Measurements from ENCODE around the gene PRSS57. TPM values are rescaled to one million over a fixed set of nuclear protein-coding genes. Genes with fewer than 3 reads are reported as not detected.
A peak's percentile ranks its signal among the peaks of the same experiment; 100 is the strongest.

PRSS57 gene
- total RNA-seq, 2 experiments from 2014 or later, result not detected

- H3K36me3 Mint-ChIP-seq (ENCODE audit: low read depth), result peaks cover 19% of the 10 kb centered on the region
- intact Hi-C loops (cut with DNase I, micrococcal nuclease), result no loop called here
- H3K27ac Mint-ChIP-seq, result no peak overlapping the region
- Histone ChIP-seq H3K27me3 (ENCODE audit: control insufficient read depth in 1 of 2, insufficient read depth in 2 of 2, low read length in 2 of 2) (no peaks in the 10 kb centered on the region), H3K27ac (ENCODE audit: low read depth in 1 of 2, low read length in 2 of 2) (no peak overlapping the region), H3K36me3 (ENCODE audit: insufficient read depth, low read length) (peaks cover 17% of the 10 kb centered on the region), H3K4me1 (ENCODE audit: insufficient read depth, low read length) (peaks cover 24% of the 10 kb centered on the region), H3K9me3 (ENCODE audit: control insufficient read depth in 1 of 2, insufficient read depth in 1 of 2, low read length in 2 of 2) (no peaks in the 10 kb centered on the region), H3K4me3 (ENCODE audit: low read length) (no peak overlapping the region)
- H3K4me3 Mint-ChIP-seq, result no peak overlapping the region
- no peak for TF ChIP-seq CTCF (IDR thresholded peaks at IDR 0.05)
- DNase-seq (no peak), ATAC-seq (ENCODE audit: poor library complexity) (no peak)
- ChIA-PET CTCF (interaction anchor here (1.6 kb wide), 1 partner anchor 59 kb away, joined by 3 read pairs; no protein-coding TSS in a partner anchor), POLR2A (interaction anchor here (0.7 kb wide), 1 partner anchor 17 kb away, joined by 3 read pairs; no protein-coding TSS in a partner anchor)
- peaks cover 6% of the 10 kb centered on the region for H3K4me1 Mint-ChIP-seq (ENCODE audit: low read depth)
- no peaks in the 10 kb centered on the region for H3K27me3 Mint-ChIP-seq
- no peaks in the 10 kb centered on the region for H3K9me3 Mint-ChIP-seq
Observed at GRCh38 chr19:642767-643727, 52.2 kb downstream of the PRSS57 start.

GRCh38 chr19:641702-642101, 53.5 kb downstream of the PRSS57 start:
- Mint-ChIP-seq H3K27me3 (no peaks in the 10 kb centered on the region), H3K4me3 (no peak overlapping the region), H3K9me3 (no peaks in the 10 kb centered on the region), H3K27ac (peak overlapping the region; percentile 68), H3K4me1 (ENCODE audit: low read depth) (peaks cover 6% of the 10 kb centered on the region), H3K36me3 (ENCODE audit: low read depth) (peaks cover 19% of the 10 kb centered on the region)
- DNase-seq, result peak in 1 of 14 experiments; percentile 11
- H3K9me3 ChIP-seq (ENCODE audit: control insufficient read depth in 1 of 2, insufficient read depth in 1 of 2, low read length in 2 of 2), result no peaks in the 10 kb centered on the region
- no peak overlapping the region for H3K27ac ChIP-seq (ENCODE audit: low read depth in 1 of 2, low read length in 2 of 2)
- POLR2A ChIA-PET, result interaction anchor here (0.7 kb wide), 1 partner anchor 19 kb away, joined by 3 read pairs; no protein-coding TSS in a partner anchor
- H3K4me3 ChIP-seq (ENCODE audit: low read length), result no peak overlapping the region
- peaks cover 3% of the 10 kb centered on the region for H3K36me3 ChIP-seq (ENCODE audit: insufficient read depth, low read length)
- CTCF ChIA-PET, result interaction anchor here (1.6 to 2.4 kb wide), 2 partner anchors 18 to 57 kb away, joined by 3 to 6 read pairs; no protein-coding TSS in a partner anchor
- no peaks in the 10 kb centered on the region for H3K27me3 ChIP-seq (ENCODE audit: control insufficient read depth in 1 of 2, insufficient read depth in 2 of 2, low read length in 2 of 2)
- no peak for ATAC-seq (ENCODE audit: poor library complexity)
- TF ChIP-seq CTCF (IDR thresholded peaks at IDR 0.05), result no peak
- H3K4me1 ChIP-seq (ENCODE audit: insufficient read depth, low read length), result peaks cover 25% of the 10 kb centered on the region
- intact Hi-C loops (cut with DNase I, micrococcal nuclease), result no loop called here

GRCh38 chr19:640606-641189, 54.6 kb downstream of the PRSS57 start:
- CTCF ChIA-PET, result interaction anchor here (2.4 kb wide), 1 partner anchor 19 kb away, joined by 6 read pairs; no protein-coding TSS in a partner anchor
- Histone ChIP-seq H3K4me3 (ENCODE audit: low read length) (no peak overlapping the region), H3K36me3 (ENCODE audit: insufficient read depth, low read length) (no peaks in the 10 kb centered on the region), H3K4me1 (ENCODE audit: insufficient read depth, low read length) (peaks cover 25% of the 10 kb centered on the region), H3K27me3 (ENCODE audit: control insufficient read depth in 1 of 2, insufficient read depth in 2 of 2, low read length in 2 of 2) (no peaks in the 10 kb centered on the region), H3K9me3 (ENCODE audit: control insufficient read depth in 1 of 2, insufficient read depth in 1 of 2, low read length in 2 of 2) (no peaks in the 10 kb centered on the region), H3K27ac (ENCODE audit: low read depth in 1 of 2, low read length in 2 of 2) (no peak overlapping the region)
- Mint-ChIP-seq H3K36me3 (ENCODE audit: low read depth) (peaks cover 14% of the 10 kb centered on the region), H3K4me1 (ENCODE audit: low read depth) (peaks cover 6% of the 10 kb centered on the region), H3K27ac (peak overlapping the region; percentile 68), H3K9me3 (no peaks in the 10 kb centered on the region), H3K27me3 (no peaks in the 10 kb centered on the region), H3K4me3 (no peak overlapping the region)
- POLR2A ChIA-PET, result interaction anchor here (1.7 kb wide), 1 partner anchor 20 kb away, joined by 7 read pairs; no protein-coding TSS in a partner anchor
- no peak for TF ChIP-seq CTCF (IDR thresholded peaks at IDR 0.05)
- intact Hi-C loops (cut with DNase I, micrococcal nuclease), result loop anchor here in 1 of 2 experiments (1.0 kb wide), 1 partner anchor 40 kb away; no protein-coding TSS in a partner anchor
- DNase-seq, result peak in 1 of 14 experiments; percentile 12
- no peak for ATAC-seq (ENCODE audit: poor library complexity)
